ENCODE results near the gene AFAP1L2. TPM values are rescaled to one million over a fixed set of nuclear protein-coding genes. Genes with fewer than 3 reads are reported as not detected.

AFAP1L2 gene
- polyA plus RNA-seq, 1 donor from 2014 or later = 0.88 TPM

DNA sequence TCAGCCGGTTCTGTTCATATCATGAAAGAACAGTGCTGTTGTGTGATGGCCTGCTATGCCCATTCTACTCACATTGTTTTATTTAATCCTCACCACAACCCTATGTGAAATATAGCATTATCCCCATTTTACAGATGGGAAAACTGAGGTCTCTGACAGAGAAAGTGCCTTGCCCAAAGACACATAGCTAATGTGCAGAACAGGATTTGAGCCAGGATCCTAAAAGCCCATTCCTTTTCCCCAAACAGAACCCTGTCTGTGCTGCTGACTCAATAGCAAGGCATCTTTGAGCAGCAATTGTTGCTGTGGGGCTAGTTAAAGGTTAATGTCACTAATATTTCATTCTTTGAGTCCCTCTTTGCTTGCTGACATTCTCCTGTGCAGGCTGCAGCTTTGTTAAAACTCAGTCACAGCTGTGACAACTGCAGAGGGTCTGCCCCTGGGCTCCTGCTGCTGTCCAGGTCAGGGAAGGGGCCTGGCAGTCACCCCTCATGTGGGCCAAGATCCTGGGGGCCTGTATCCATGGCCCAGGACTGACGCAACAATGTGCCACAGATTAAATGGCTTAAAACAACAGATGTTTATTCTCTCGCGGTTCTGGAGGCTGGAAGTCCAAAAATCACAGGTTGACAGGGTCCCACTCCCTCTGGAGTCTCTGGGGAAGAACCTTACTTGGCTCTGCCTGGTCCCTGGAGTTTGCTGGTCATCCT lies 40.4 kb downstream of the AFAP1L2 start:
- no peak overlapping the region for H3K4me3 ChIP-seq (ENCODE audit: low read length)
- no peaks in the 10 kb centered on the region for H3K79me2 ChIP-seq (replicated peaks; ENCODE audit: insufficient read depth, low read length)
- H4K20me1 ChIP-seq (ENCODE audit: insufficient read depth) = no peaks in the 10 kb centered on the region
- H3K4me2 ChIP-seq (ENCODE audit: low read length) = no peak overlapping the region
- H3K27me3 ChIP-seq (ENCODE audit: insufficient read depth, low read depth, low read length) = no peaks in the 10 kb centered on the region
- H3K36me3 ChIP-seq (ENCODE audit: insufficient read depth, low read length) = no peaks in the 10 kb centered on the region
- TF ChIP-seq EZH2 (IDR thresholded peaks at IDR 0.05; ENCODE audit: borderline replicate concordance, insufficient read depth, low read length, poor library complexity, severe bottlenecking) (no peak), RAD21 (conservative IDR thresholded peaks at IDR 0.05) (no peak), SMC3 (conservative IDR thresholded peaks at IDR 0.05; ENCODE audit: poor library complexity) (no peak), POLR2AphosphoS5 (IDR thresholded peaks at IDR 0.05) (no peak), EP300 (conservative IDR thresholded peaks at IDR 0.05; ENCODE audit: poor library complexity, severe bottlenecking) (no peak), MXI1 (conservative IDR thresholded peaks at IDR 0.05; ENCODE audit: poor library complexity, severe bottlenecking) (no peak), TAF1 (IDR thresholded peaks at IDR 0.05; ENCODE audit: low read depth) (no peak)
- TF ChIP-seq, protein P1, sequence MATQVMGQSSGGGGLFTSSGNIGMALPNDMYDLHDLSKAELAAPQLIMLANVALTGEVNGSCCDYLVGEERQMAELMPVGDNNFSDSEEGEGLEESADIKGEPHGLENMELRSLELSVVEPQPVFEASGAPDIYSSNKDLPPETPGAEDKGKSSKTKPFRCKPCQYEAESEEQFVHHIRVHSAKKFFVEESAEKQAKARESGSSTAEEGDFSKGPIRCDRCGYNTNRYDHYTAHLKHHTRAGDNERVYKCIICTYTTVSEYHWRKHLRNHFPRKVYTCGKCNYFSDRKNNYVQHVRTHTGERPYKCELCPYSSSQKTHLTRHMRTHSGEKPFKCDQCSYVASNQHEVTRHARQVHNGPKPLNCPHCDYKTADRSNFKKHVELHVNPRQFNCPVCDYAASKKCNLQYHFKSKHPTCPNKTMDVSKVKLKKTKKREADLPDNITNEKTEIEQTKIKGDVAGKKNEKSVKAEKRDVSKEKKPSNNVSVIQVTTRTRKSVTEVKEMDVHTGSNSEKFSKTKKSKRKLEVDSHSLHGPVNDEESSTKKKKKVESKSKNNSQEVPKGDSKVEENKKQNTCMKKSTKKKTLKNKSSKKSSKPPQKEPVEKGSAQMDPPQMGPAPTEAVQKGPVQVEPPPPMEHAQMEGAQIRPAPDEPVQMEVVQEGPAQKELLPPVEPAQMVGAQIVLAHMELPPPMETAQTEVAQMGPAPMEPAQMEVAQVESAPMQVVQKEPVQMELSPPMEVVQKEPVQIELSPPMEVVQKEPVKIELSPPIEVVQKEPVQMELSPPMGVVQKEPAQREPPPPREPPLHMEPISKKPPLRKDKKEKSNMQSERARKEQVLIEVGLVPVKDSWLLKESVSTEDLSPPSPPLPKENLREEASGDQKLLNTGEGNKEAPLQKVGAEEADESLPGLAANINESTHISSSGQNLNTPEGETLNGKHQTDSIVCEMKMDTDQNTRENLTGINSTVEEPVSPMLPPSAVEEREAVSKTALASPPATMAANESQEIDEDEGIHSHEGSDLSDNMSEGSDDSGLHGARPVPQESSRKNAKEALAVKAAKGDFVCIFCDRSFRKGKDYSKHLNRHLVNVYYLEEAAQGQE (IDR thresholded peaks at IDR 0.05; ENCODE audit: borderline replicate concordance) = no peak
- TF ChIP-seq, protein P2, sequence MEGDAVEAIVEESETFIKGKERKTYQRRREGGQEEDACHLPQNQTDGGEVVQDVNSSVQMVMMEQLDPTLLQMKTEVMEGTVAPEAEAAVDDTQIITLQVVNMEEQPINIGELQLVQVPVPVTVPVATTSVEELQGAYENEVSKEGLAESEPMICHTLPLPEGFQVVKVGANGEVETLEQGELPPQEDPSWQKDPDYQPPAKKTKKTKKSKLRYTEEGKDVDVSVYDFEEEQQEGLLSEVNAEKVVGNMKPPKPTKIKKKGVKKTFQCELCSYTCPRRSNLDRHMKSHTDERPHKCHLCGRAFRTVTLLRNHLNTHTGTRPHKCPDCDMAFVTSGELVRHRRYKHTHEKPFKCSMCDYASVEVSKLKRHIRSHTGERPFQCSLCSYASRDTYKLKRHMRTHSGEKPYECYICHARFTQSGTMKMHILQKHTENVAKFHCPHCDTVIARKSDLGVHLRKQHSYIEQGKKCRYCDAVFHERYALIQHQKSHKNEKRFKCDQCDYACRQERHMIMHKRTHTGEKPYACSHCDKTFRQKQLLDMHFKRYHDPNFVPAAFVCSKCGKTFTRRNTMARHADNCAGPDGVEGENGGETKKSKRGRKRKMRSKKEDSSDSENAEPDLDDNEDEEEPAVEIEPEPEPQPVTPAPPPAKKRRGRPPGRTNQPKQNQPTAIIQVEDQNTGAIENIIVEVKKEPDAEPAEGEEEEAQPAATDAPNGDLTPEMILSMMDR (IDR thresholded peaks at IDR 0.05; ENCODE audit: poor library complexity, severe bottlenecking) = no peak
- no peaks in the 10 kb centered on the region for H3K9me3 ChIP-seq (ENCODE audit: low read length)
- no peak overlapping the region for H3K27ac ChIP-seq (ENCODE audit: low read length)
- H3K9me2 ChIP-seq (ENCODE audit: insufficient read depth, low read length) = no peaks in the 10 kb centered on the region
- H3F3A ChIP-seq (ENCODE audit: insufficient read depth, low read length, poor library complexity, severe bottlenecking) = no peaks in the 10 kb centered on the region
- H2AFZ ChIP-seq (ENCODE audit: low read depth, low read length) = no peak overlapping the region
- H3K9ac ChIP-seq (ENCODE audit: low read length) = no peak overlapping the region

DNA sequence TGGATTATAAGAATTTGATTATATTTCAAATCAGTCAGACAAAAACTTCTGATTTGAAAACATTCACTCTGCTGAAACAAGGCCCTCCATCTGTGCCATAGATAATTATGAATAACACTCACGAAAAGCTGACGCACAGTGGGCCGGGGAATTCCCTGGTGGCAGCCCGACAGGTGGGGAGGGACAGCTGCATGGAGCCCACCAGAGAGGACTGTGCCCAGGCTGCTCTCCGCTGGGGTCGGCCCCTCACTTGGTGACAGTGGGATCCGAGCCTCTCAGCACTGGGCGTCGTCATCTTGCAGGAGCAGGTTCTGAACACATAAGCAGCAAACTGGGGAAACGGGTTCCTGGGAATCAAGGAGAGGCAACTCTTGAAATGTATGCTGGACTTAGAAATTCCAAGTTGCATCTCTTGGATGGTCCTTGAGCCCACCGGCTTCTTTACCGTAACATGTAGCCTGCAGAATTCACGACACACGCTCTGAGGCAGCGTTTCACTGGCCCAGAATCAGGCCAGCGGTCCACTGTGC lies 41.4 kb downstream of the AFAP1L2 start:
- no peak for TF ChIP-seq TAF1 (IDR thresholded peaks at IDR 0.05; ENCODE audit: low read depth)
- no peak for TF ChIP-seq POLR2AphosphoS5 (IDR thresholded peaks at IDR 0.05)
- TF ChIP-seq EZH2 (IDR thresholded peaks at IDR 0.05; ENCODE audit: borderline replicate concordance, insufficient read depth, low read length, poor library complexity, severe bottlenecking) = no peak
- no peak for TF ChIP-seq RAD21 (conservative IDR thresholded peaks at IDR 0.05)
- TF ChIP-seq, protein P2 (IDR thresholded peaks at IDR 0.05; ENCODE audit: poor library complexity, severe bottlenecking) = no peak
- TF ChIP-seq, protein P1 (IDR thresholded peaks at IDR 0.05; ENCODE audit: borderline replicate concordance) = no peak
- no peak for TF ChIP-seq SMC3 (conservative IDR thresholded peaks at IDR 0.05; ENCODE audit: poor library complexity)
- TF ChIP-seq MXI1 (conservative IDR thresholded peaks at IDR 0.05; ENCODE audit: poor library complexity, severe bottlenecking) = no peak
- TF ChIP-seq EP300 (conservative IDR thresholded peaks at IDR 0.05; ENCODE audit: poor library complexity, severe bottlenecking) = no peak
- H3K79me2 ChIP-seq (replicated peaks; ENCODE audit: insufficient read depth, low read length) = no peaks in the 10 kb centered on the region
- no peaks in the 10 kb centered on the region for H3K36me3 ChIP-seq (ENCODE audit: insufficient read depth, low read length)
- no peaks in the 10 kb centered on the region for H3K9me3 ChIP-seq (ENCODE audit: low read length)
- H4K20me1 ChIP-seq (ENCODE audit: insufficient read depth) = no peaks in the 10 kb centered on the region
- H3K9ac ChIP-seq (ENCODE audit: low read length) = no peak overlapping the region
- H3K9me2 ChIP-seq (ENCODE audit: insufficient read depth, low read length) = no peaks in the 10 kb centered on the region
- H2AFZ ChIP-seq (ENCODE audit: low read depth, low read length) = no peak overlapping the region
- H3K27ac ChIP-seq (ENCODE audit: low read length) = no peak overlapping the region
- H3K4me3 ChIP-seq (ENCODE audit: low read length) = no peak overlapping the region
- no peaks in the 10 kb centered on the region for H3F3A ChIP-seq (ENCODE audit: insufficient read depth, low read length, poor library complexity, severe bottlenecking)
- no peaks in the 10 kb centered on the region for H3K27me3 ChIP-seq (ENCODE audit: insufficient read depth, low read depth, low read length)
- no peak overlapping the region for H3K4me2 ChIP-seq (ENCODE audit: low read length)

Data from neural cell (in vitro differentiated cells).